Type B pancreatic cell (in vitro differentiated cells): ENCODE measurements around the gene LRCH1. TPM values are rescaled to one million over a fixed set of nuclear protein-coding genes. Genes with fewer than 3 reads are reported as not detected.

Experiments
- DNase-seq: peaks from one replicate; pipeline ENCODE4 v3.0.0; 2021; ENCODE audit warnings: mixed read lengths; ENCODE audit not compliant: unreplicated experiment; ENCODE audit errors: extremely low spot score
- H3K27ac Mint-ChIP-seq: 2 replicates; pipeline ENCODE4 v1.8.0; 2021; ENCODE audit warnings: mild to moderate bottlenecking, mixed read lengths
- H3K27me3 Mint-ChIP-seq: 2 replicates; pipeline ENCODE4 v1.8.0; 2021; ENCODE audit warnings: mixed read lengths
- H3K36me3 Mint-ChIP-seq: 2 replicates; pipeline ENCODE4 v1.8.0; 2021; ENCODE audit warnings: mixed read lengths
- H3K4me1 Mint-ChIP-seq: one replicate; pipeline ENCODE4 v1.8.0; 2021; ENCODE audit warnings: mixed read lengths; ENCODE audit not compliant: unreplicated experiment
- H3K4me3 Mint-ChIP-seq: 2 replicates; pipeline ENCODE4 v1.8.0; 2021; ENCODE audit warnings: mild to moderate bottlenecking, mixed read lengths
- H3K9me3 Mint-ChIP-seq: 2 replicates; pipeline ENCODE4 v1.8.0; 2021; ENCODE audit warnings: mixed read lengths
- total RNA-seq: library from RNA; stranded (reverse); gene quantifications from 2 replicates; pipeline ENCODE4 v1.2.1, GENCODE V29; 2021; ENCODE audit warnings: low replicate concordance
- TF ChIP-seq, protein P1 (sequence below): fragments of 200-600 bp; sonication (generic); conservative IDR thresholded peaks from 2 replicates; pipeline ENCODE4 v1.5.0; 2021; ENCODE audit warnings: antibody characterized with exemption, mild to moderate bottlenecking

The LRCH1 gene
- total RNA-seq, 1 donor from 2014 or later: 23.0 TPM

DNA sequence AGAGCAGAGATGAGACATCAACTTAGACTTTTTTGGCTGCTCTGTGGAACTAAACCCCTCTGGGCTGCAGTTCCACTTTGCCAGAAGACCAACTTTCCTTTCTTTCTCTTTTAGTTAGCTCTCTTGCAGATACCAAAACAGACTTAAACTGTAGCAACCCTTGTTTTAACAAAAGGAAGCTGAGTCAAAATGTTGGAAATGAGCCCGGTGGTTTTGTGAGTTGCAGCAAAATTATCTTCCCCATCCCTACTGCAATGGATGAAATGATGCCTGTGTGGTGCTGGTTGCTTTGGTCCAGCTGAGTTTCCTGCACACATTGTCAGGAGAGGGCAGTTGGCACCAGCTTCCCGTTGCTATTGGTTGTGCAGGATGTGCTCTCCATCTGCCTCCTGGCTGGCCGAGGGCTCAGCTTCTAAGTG, 115.3 kb downstream of the LRCH1 start:
- Mint-ChIP-seq H3K4me3 (no peak overlapping the region), H3K27ac (no peak overlapping the region), H3K36me3 (peaks cover 29% of the 10 kb centered on the region), H3K27me3 (no peaks in the 10 kb centered on the region), H3K4me1 (peaks cover 58% of the 10 kb centered on the region), H3K9me3 (no peaks in the 10 kb centered on the region)
- DNase-seq: no peak
- TF ChIP-seq, protein P1, sequence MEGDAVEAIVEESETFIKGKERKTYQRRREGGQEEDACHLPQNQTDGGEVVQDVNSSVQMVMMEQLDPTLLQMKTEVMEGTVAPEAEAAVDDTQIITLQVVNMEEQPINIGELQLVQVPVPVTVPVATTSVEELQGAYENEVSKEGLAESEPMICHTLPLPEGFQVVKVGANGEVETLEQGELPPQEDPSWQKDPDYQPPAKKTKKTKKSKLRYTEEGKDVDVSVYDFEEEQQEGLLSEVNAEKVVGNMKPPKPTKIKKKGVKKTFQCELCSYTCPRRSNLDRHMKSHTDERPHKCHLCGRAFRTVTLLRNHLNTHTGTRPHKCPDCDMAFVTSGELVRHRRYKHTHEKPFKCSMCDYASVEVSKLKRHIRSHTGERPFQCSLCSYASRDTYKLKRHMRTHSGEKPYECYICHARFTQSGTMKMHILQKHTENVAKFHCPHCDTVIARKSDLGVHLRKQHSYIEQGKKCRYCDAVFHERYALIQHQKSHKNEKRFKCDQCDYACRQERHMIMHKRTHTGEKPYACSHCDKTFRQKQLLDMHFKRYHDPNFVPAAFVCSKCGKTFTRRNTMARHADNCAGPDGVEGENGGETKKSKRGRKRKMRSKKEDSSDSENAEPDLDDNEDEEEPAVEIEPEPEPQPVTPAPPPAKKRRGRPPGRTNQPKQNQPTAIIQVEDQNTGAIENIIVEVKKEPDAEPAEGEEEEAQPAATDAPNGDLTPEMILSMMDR: no peak

DNA sequence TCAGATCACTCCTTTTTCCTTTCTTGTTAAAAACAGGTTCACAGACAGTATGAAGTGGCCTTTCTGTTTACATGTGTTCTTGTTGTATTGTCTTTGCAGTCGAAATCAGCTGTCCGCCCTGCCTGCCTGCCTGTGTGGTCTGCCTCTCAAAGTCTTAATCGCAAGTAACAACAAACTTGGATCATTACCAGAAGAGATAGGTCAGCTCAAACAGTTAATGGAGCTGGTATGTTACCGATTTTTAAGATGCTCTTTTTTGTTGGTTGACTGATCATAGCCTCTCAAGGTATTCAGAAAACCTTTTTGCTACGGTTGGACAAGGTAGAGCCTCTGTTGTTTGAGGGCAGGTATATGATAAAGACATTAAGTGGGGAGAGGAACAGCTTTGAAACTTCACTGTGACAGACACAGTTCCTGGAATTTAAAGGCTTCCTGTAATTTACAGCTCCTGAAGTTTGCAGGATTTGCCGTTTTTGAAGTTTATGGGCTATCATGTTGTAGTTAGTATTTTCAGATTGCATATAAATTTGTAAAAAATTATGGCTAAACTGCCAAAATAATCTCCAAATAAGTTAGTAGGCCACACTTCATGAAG, 116.1 kb downstream of the LRCH1 start:
- H3K27me3 Mint-ChIP-seq: no peaks in the 10 kb centered on the region
- TF ChIP-seq, protein P1: no peak
- H3K4me1 Mint-ChIP-seq: peaks cover 57% of the 10 kb centered on the region
- peaks cover 29% of the 10 kb centered on the region for H3K36me3 Mint-ChIP-seq
- no peak for DNase-seq
- H3K4me3 Mint-ChIP-seq: peak overlapping the region; percentile 5
- no peak overlapping the region for H3K27ac Mint-ChIP-seq
- H3K9me3 Mint-ChIP-seq: no peaks in the 10 kb centered on the region

DNA sequence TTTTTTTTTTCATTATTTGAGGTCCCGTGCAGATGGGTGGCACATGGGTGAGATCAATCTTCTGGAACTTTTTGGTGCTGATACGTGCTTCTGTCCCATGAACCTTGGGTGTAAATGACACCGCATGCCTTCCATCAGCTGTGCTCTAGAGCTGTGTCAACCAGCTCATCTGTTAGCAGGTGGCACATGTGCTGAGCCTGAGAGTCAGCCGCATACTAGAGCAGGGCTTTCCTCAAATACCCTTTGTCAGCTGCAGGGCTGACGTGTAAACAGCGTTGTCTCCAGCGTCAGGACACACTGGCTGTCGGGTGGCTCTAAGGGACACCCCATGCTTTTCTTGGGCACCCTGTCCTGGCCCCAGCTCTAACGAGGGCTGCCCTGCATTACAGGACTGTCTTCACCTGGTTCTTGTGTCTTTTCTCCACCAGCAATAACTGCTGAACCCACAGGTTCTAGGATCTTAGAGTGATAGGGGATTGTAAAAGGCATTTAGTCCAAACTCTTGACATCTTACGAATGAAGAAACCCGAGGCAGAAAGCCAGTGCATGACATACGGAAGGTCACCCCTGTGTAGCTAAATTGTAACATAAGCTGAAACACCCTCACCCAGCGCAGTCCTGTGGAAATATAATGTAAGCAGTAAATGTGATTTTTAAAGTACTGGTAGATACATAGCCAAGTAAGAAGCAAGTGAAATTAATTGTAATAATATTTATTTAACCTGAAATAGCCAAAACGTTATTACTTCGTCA, 119.5 kb downstream of the LRCH1 start:
- no peak overlapping the region for H3K4me3 Mint-ChIP-seq
- peaks cover 47% of the 10 kb centered on the region for H3K4me1 Mint-ChIP-seq
- no peak for DNase-seq
- H3K27ac Mint-ChIP-seq: peak overlapping the region; percentile 49
- H3K27me3 Mint-ChIP-seq: no peaks in the 10 kb centered on the region
- no peaks in the 10 kb centered on the region for H3K9me3 Mint-ChIP-seq
- TF ChIP-seq, protein P1: no peak
- peaks cover 38% of the 10 kb centered on the region for H3K36me3 Mint-ChIP-seq

DNA sequence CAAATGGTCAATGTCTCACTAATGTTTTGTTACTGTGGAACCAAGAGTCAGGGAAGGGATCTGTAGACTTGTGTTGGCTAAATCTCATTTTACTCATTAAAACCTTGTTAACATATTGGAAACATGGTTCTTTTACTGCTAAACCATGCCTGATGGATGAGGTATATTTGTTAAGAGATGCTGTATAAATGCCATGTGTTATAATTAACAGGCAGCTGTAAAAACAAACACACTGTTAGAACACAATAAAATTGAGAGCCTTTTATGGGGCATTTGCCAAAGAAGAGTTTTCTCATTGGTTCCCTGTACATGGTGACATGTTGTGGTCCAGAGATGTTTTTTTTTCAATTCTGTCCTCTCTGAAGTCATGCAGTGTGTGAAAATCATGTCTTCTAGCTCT, 122.0 kb downstream of the LRCH1 start:
- peaks cover 30% of the 10 kb centered on the region for H3K4me1 Mint-ChIP-seq
- H3K27me3 Mint-ChIP-seq: no peaks in the 10 kb centered on the region

DNA sequence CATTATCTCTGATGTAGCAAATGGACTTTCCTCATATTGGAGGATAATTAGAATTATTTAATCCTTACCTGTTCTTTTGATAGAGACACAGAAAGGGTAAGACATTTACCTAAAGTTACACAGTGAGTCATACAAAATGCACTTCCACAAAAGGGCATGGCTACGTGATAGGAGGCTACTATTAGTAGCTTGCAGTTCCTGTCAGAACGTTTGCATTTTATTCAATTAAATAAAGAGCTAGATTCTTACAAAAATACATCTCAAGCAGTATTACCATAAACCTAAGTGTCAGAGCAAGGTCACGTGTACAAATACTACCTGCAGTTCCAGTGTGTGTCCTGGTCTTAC, 123.4 kb downstream of the LRCH1 start:
- TF ChIP-seq, protein P1: no peak
- Mint-ChIP-seq H3K36me3 (peaks cover 24% of the 10 kb centered on the region), H3K9me3 (no peaks in the 10 kb centered on the region), H3K27ac (peak overlapping the region; percentile 75), H3K4me1 (peaks cover 21% of the 10 kb centered on the region), H3K4me3 (no peak overlapping the region), H3K27me3 (no peaks in the 10 kb centered on the region)
- no peak for DNase-seq

More for the DNA sequence above, 122.0 kb downstream of the LRCH1 start:
- Mint-ChIP-seq H3K4me3 (no peak overlapping the region), H3K36me3 (peaks cover 33% of the 10 kb centered on the region), H3K27ac (peak overlapping the region; percentile 75), H3K9me3 (no peaks in the 10 kb centered on the region)
- TF ChIP-seq, protein P1: no peak
- DNase-seq: no peak
